GM06990 (cell line): Measurements from ENCODE around the gene HASPIN.
A peak's percentile ranks its signal among the peaks of the same experiment; 100 is the strongest.

Source experiments
- DNase-seq: peaks from one replicate; pipeline ENCODE4 v3.0.0-alpha.2; 2011; ENCODE audit not compliant: insufficient read length; ENCODE audit errors: extremely low read depth
- H3K27me3 ChIP-seq: replicated peaks from 2 replicates; pipeline ENCODE4 v1.6.0; 2011; ENCODE audit warnings: low read length; ENCODE audit not compliant: control insufficient read depth, insufficient read depth
- H3K36me3 ChIP-seq: 2 replicates; pipeline ENCODE4 v1.5.1; 2011; ENCODE audit warnings: low read length; ENCODE audit not compliant: control insufficient read depth, insufficient read depth
- H3K4me3 ChIP-seq: replicated peaks from 2 replicates; pipeline ENCODE4 v1.5.1; 2011; ENCODE audit warnings: low read depth, mild to moderate bottlenecking, control low read depth, low read length
- TF ChIP-seq, protein P1 (sequence below): IDR thresholded peaks from 2 replicates; pipeline ENCODE4 v1.5.1; 2011; ENCODE audit warnings: low read length, control low read depth, mild to moderate bottlenecking, inconsistent platforms; ENCODE audit not compliant: insufficient read depth, poor library complexity, severe bottlenecking

The HASPIN gene

GRCh38 chr17:3712811-3713463 lies 10.8 kb upstream of the HASPIN start:
- H3K4me3 ChIP-seq = no peak overlapping the region
- H3K27me3 ChIP-seq = no peaks in the 10 kb centered on the region
- DNase-seq = no peak
- H3K36me3 ChIP-seq = peaks cover 8% of the 10 kb centered on the region
- TF ChIP-seq, protein P1, sequence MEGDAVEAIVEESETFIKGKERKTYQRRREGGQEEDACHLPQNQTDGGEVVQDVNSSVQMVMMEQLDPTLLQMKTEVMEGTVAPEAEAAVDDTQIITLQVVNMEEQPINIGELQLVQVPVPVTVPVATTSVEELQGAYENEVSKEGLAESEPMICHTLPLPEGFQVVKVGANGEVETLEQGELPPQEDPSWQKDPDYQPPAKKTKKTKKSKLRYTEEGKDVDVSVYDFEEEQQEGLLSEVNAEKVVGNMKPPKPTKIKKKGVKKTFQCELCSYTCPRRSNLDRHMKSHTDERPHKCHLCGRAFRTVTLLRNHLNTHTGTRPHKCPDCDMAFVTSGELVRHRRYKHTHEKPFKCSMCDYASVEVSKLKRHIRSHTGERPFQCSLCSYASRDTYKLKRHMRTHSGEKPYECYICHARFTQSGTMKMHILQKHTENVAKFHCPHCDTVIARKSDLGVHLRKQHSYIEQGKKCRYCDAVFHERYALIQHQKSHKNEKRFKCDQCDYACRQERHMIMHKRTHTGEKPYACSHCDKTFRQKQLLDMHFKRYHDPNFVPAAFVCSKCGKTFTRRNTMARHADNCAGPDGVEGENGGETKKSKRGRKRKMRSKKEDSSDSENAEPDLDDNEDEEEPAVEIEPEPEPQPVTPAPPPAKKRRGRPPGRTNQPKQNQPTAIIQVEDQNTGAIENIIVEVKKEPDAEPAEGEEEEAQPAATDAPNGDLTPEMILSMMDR = no peak

- H3K36me3 ChIP-seq = peaks cover 9% of the 10 kb centered on the region
- H3K4me3 ChIP-seq = no peak overlapping the region
- TF ChIP-seq, protein P1 = no peak
- no peak for DNase-seq
- H3K27me3 ChIP-seq = no peaks in the 10 kb centered on the region
Measured at GRCh38 chr17:3715296-3715695, 8.4 kb upstream of the HASPIN start.

DNA sequence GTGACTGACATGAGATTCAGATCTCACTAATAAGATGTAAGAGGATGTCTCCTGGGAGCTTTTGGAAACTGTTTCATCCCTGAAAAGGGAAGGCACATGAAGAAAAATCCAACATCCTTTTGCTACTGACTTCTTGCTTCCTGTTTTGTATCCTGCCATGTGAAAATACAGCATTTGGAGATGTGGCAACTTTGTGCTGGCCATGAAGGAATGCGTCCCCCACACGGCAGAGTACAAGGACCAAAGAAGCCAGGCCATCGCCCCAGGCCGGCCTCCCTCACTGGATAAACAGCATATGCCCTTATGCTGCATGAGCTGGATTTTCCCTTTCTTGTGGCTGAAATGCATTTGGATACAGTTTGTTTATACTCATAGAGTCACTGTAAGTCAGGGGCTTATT lies 5.5 kb upstream of the HASPIN start:
- Histone ChIP-seq H3K36me3 (peaks cover 9% of the 10 kb centered on the region), H3K4me3 (no peak overlapping the region), H3K27me3 (no peaks in the 10 kb centered on the region)
- DNase-seq = no peak
- TF ChIP-seq, protein P1 = no peak

GRCh38 chr17:3719265-3719664 lies 4.4 kb upstream of the HASPIN start:
- Histone ChIP-seq H3K27me3 (no peaks in the 10 kb centered on the region), H3K4me3 (no peak overlapping the region), H3K36me3 (peaks cover 9% of the 10 kb centered on the region)
- TF ChIP-seq, protein P1 = no peak
- DNase-seq = no peak

DNA sequence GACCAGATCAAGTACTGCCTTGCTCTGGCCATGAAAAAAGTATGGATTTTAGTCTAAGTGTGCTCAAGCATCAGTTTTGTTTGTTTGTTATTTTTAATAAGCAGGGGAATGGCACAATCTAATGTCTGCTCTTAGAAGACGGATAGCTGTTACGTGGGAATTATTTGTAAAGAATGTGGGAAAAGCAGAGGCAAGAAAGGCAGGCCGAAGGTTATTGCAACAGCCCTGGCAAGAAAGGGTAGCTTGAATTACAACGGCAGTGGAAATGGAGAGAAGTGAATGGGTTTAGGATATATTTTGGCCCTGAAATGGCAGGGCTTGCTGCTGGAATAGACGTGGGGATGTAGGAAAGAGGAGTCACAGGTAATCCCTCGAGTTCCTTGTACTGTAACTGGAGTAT lies 987 bp upstream of the HASPIN start:
- Histone ChIP-seq H3K27me3 (no peaks in the 10 kb centered on the region), H3K4me3 (peak overlapping the region; percentile 97), H3K36me3 (peaks cover 8% of the 10 kb centered on the region)
- TF ChIP-seq, protein P1 = no peak
- DNase-seq = no peak

DNA sequence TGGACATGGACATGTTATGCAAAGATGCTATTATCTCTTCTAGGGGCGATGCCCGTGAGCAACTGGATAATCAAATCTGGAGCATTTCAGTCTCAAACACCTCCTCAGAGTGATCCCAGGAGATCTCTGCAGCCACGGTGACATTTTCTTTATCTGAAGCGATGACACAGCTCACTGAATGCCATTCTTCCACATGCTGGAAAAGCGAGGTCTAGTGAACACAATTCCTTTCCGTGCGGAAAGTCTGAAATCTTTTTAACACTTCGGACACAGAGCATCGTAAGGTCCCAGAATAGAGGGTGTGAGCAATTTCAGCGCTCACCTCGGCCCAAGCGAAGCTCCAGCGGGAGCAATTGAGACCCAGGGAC lies 531 bp upstream of the HASPIN start:
- H3K36me3 ChIP-seq = peaks cover 9% of the 10 kb centered on the region
- TF ChIP-seq, protein P1 = no peak
- no peak for DNase-seq
- H3K27me3 ChIP-seq = no peaks in the 10 kb centered on the region
- H3K4me3 ChIP-seq = peak overlapping the region; percentile 97
